HG03097 (cell line): Measurements from ENCODE around the gene ZPR1.
"Not testable (repeated sequence)": the region's sequence is repeated elsewhere in the genome, so short reads cannot be mapped to it uniquely, and the experiment has no call there.

Source experiments
- ATAC-seq: cut with Tn5 transposase; IDR thresholded peaks from one replicate; pipeline ENCODE4 v1.9.1; 2021; ENCODE audit not compliant: unreplicated experiment, low FRiP score

Gene ZPR1

DNA sequence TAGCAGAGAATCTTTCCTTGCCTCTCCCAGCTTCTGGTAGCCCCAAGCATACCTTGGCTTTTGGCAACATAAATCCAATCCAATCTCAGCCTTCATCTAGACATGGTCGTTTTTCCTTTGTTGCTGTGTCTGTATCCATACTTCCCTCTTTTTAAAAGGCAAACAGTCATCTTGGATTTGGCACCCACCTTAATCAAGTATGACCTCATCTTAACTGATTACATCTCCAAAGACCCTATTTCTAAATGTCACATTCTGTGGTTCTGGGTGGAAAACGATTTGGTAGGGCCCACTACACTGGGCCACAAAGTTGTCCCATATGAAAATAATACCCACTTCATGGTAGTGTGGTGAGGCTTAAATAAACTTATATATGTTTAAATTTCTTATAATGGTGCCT lies 15.9 kb downstream of the ZPR1 start:
- ATAC-seq = no peak

GRCh38 chr11:116762132-116762531 lies 25.7 kb downstream of the ZPR1 start:
- ATAC-seq = no peak

DNA sequence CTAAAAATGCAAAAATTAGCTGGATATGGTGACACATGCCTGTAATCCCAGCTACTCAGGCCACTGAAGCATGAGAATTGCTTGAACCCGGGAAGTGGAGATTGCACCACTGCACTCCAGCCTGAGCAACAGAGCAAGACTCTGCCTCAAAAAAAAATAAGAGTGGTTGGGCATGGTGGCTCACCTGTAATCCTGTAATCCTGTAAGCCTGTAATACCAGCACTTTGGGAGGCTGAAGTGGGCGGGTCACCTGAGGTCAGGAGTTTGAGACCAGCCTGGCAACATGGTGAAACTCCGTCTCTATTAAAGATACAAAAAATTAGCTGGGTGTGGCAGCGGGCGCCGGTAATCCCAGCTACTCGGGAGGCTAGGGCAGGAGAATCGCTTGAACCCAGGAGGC lies 31.8 kb downstream of the ZPR1 start:
- ATAC-seq = not testable (repeated sequence)

DNA sequence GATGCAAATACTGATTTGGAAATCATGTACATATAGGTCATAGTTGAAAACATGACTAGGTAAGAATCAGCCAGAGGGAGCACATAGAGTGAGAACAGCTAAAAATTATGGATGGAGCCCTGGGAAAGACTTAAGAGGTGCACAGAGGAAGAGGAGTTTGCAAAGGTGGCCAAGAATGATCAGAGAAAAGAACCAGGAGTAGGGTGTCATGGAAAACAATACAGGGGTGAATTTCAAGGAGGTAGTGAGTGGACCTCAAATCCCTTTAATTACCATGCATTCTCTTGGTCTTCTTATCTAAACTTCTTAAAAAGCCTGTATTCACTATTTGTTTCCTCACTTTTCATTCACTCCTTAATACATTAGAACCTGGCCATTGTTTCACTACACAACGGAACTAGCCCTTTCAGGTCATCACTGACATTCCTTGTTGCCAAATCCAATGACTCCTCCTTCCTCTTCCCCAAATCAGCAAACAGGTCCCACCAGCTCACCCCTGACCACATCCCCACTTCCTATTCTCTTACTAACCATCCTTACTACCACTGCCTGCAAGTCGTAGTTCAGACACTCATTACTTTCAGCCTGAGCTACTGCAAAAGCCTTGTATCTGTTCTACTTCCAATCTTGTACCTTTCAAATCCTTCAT lies 37.6 kb downstream of the ZPR1 start:
- ATAC-seq = no peak

- ATAC-seq = no peak
Measured at GRCh38 chr11:116742104-116742503, 45.7 kb downstream of the ZPR1 start.

DNA sequence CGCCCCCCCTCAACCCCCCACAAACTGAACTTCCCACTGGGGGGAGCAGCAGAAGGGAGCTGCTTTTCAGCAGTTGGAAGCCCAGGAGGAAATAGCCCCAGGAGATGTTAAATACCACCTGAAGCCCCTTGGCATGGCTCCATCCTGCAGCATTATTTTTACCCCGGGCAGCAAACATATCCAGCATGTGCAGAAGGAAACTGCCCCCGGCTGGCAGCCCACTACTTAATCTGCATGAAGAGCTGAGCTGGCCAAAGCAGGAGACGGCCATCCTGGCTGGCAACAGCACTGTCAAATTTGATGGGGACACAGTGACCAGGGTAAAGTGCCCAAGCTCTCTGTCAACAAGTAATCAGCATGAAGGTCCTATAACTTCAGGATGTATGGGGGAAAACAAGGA lies 47.1 kb downstream of the ZPR1 start:
- no peak for ATAC-seq

DNA sequence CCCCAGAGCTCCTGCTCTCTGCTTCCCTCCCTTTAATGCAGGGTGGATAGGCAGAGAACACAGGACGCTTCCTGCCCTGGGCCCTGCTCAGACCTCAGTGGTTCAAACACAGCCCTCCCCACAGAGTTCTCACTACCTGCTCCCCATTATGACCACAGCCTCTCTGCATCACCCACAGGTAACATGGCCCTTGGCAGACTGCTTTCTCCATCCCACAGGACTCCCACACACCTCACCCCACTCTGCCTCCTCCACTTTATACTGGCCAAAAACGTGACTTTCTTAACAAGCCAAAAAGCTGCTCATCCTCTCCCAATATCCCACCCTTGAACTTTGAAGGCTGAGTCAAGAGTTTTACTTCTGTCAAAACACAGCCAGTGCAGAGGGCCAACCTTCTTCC lies 48.8 kb downstream of the ZPR1 start:
- no peak for ATAC-seq

- no peak for ATAC-seq
Measured at GRCh38 chr11:116736763-116737162, 51.1 kb downstream of the ZPR1 start.

- ATAC-seq = no peak
Measured at GRCh38 chr11:116733969-116734508, 53.8 kb downstream of the ZPR1 start.

DNA sequence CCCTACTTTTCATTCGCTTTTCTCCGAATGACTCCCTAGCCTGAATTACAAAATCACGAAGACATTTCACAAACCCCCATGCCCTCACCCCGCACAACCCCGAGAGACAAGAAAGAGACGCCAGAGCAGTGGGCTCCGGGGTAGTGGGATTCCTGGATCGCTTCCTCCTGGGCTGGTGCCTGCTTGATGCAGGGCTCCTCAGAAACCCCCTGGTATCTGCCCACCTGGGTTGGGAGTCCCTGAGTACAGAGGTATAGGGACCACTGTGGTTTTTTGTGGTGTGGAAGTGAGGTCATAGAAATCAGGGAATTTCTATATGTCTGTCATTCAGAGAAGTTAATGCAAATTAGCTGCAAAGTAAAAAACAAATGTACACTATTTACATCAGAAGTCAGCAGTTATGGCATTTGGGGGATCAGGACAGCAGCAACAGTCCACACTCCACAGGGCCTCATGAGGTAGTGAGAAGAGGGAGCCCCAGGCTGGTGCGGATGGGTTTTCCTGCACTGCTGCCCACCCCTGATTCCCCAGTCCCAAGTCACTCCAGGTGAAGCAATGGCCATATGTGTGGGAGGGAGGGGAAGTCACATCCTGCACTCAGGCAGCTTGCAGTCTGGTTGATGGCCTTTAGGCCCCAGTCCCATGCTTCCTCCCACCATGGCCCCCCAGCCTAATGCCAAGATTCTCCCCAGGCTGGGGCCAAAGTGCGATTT lies 54.6 kb downstream of the ZPR1 start:
- no peak for ATAC-seq

GRCh38 chr11:116732271-116733042 lies 55.4 kb downstream of the ZPR1 start:
- no peak for ATAC-seq

DNA sequence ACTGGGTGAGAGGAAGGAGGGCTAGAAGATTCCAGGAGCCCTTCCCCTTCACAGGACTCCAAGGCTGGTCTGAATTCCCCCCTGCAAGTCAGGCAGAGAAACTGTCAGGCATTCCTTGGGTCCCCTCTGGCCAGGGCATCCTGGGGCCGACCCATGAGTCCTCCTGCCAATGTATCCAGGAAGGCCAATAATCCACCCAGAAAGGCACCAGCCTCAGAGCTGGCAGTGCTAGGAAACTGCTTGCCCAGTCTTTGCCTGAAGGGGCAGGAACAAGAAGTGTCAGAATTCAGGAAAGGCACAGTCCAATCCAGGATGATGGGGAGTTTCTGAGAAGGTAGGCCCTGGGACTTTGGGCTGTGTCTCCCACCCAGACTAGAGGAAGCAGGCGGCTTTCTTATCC lies 56.0 kb downstream of the ZPR1 start:
- no peak for ATAC-seq

GRCh38 chr11:116731097-116731761 lies 56.6 kb downstream of the ZPR1 start:
- no peak for ATAC-seq

DNA sequence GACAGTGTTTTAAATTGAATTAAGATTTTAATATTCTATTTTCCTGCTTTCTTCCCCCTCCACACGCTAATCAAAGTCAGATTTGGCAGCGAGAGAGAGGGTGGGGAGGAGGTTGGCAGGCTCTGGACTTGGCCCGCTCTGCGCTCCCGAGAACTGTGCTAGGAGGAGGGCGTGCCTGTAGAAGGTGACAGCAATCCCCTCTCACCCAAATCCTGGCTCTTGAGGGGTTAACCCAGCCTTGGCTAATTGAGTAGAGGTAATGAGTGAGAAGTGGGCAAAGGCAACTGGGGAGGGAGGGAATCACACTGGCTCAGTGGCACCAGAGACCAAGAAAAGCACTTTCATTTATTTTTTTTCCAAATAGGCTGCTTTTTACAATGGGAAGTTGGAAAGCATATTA lies 57.2 kb downstream of the ZPR1 start:
- ATAC-seq = no peak

DNA sequence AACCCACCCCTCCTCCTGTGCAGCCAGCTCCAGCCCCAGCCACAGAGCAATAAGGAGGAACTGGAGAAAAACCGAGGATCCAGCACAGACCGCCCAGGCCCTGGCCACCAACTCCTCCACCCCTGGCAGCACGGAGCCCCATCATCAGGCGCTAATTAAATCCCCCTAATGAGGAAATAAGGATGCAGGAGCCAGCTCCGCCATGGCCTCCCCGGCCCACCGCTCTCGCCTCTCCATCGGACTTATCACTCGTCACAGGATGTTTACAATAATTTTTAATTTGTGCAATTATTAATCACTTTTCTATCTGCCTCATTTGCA lies 57.6 kb downstream of the ZPR1 start:
- no peak for ATAC-seq

DNA sequence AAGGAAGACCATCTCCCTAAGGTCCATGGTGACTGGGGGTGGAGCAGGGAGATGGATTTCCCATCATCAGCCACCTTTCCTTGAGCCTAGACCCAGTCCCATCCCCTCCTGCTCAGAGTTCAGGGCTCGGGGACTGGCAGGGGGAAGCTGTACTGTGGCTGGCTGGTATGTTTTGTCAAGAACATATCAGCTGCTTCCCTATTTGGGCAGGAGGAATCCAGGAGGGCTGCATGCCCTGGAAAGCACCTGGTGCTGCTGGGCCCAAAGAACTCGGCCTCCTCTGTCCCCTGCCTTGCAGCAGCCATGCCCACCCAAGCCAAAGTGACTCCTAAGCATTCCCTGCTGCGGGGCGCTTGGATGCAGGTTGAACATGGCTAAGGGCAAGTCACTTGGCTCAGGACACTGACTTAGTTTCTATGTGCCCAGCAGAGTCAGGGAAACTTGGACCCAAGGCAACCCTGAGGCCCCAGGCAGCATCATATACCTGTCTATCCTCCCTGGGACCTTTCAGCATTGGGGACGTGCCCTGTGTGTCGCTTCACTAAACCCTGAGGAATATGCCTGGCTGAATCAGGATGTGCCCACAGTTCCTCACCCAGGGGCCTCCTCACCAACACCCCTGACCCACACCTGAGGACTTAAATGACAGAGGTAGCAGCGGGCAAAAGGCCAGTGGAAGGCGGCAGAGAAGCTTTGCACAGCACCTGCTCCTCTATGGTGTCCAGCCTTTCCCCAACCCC lies 58.2 kb downstream of the ZPR1 start:
- ATAC-seq = no peak

GRCh38 chr11:116727990-116728389 lies 59.8 kb downstream of the ZPR1 start:
- ATAC-seq = no peak

DNA sequence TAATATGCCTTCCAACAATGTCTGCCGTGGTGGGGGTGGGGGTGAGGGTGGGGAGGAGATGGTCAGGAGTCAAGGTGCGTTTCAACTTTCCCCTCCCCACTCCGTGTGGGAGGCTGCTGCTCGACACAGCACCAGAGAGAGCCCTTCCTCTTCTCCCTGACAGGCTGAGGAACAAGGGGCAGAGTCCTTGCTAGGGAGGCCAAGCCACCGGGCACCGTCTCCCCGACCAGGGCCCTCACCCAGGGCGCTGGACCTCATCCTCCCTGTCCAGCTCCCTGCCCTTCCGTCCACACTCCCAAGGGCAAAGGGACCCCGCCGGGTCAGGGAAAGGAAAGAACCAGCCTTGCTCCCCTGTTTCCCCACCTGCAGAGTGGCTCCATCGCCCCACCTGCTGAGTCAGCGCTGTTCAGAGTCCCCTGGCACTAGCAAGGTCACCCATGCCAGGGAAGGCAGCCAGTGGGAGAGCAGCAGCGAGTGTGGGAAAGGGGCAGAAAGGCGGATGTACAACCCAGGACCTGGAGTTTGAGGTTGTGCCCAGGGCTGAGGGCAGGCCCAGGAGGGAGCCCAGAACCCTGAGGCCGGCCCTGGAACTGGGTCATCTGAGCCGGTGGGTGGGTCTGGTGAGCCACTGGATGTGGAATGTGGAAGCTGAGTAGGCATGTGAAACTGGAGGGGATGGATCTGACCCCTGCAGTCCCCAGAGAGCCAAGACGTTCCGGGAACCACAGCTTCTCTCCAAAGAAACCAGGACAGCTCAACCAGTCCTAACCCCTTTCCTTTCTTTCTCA lies 62.2 kb downstream of the ZPR1 start:
- no peak for ATAC-seq

DNA sequence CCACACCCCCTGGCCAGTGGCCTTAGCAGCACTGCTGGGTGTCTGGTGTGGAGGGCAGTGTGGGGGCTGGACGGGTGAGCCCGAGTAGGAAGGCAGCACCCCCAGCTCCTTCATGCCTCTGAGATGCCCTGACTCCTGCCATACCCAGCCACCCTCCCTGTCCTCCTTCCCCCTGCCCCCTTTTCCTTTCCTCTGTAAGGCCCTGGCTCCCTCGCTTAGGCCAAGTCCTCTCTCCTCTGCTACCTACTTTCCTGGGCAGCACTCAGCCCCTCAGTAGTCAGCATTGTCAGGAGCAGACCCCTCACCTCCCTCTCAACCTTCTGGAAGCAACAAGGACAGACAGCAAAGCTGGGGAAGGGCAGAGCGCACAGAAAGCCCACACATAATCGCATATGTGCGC lies 63.0 kb downstream of the ZPR1 start:
- no peak for ATAC-seq
